A673 (cell line): ENCODE measurements around the gene SRRM1. TPM values are rescaled to one million over a fixed set of nuclear protein-coding genes. Genes with fewer than 3 reads are reported as not detected.

ENCODE experiments used
- BruUV-seq: library from RNA; stranded (reverse); fragments of 400-500 nt; replicated peaks from 2 replicates; lab custom pipeline; 2021; lab: Mats Ljungman, UMichigan
- CTCF ChIA-PET: fragments of 300-600 bp; sonication (Branson Sonifier 250); formaldehyde crosslinking; loops from one replicate; lab custom pipeline; 2022; ENCODE audit warnings: antibody characterized with exemption; lab: Charles Lee
- POLR2A ChIA-PET: fragments of 300-600 bp; sonication (Branson Sonifier 250); formaldehyde crosslinking; loops from one replicate; lab custom pipeline; 2022; ENCODE audit warnings: antibody characterized with exemption; ENCODE audit not compliant: low non-redundant PET; lab: Charles Lee
- DNase-seq: peaks from one replicate; pipeline ENCODE4 v3.0.0-alpha.2; 2015; ENCODE audit warnings: low spot score
- H3K27ac ChIP-seq: fragments of 200-600 bp; sonication (generic); 2 replicates; pipeline ENCODE4 v1.5.1; 2016; ENCODE audit warnings: mixed run types, low read depth, mild to moderate bottlenecking, mixed read lengths, antibody characterized with exemption, low read length; ENCODE audit not compliant: poor library complexity, severe bottlenecking
- H3K27me3 ChIP-seq: fragments of 200-600 bp; sonication (generic); replicated peaks from 2 replicates; pipeline ENCODE4 v1.6.1; 2017; ENCODE audit warnings: mixed run types, low read depth, mild to moderate bottlenecking, mixed read lengths, antibody characterized with exemption, low read length; ENCODE audit not compliant: insufficient read depth, poor library complexity
- H3K36me3 ChIP-seq: fragments of 200-600 bp; sonication (generic); 2 replicates; pipeline ENCODE4 v1.6.1; 2016; ENCODE audit warnings: mixed run types, mild to moderate bottlenecking, mixed read lengths, antibody characterized with exemption, low read length; ENCODE audit not compliant: insufficient read depth, poor library complexity, severe bottlenecking
- H3K4me1 ChIP-seq: fragments of 200-600 bp; sonication (generic); 2 replicates; pipeline ENCODE4 v1.6.1; 2017; ENCODE audit warnings: mixed run types, mild to moderate bottlenecking, mixed read lengths, antibody characterized with exemption, low read length; ENCODE audit not compliant: insufficient read depth, poor library complexity, severe bottlenecking
- H3K4me3 ChIP-seq: fragments of 200-600 bp; sonication (generic); 2 replicates; pipeline ENCODE4 v1.5.1; 2016; ENCODE audit warnings: low read depth, mixed run types, mild to moderate bottlenecking, mixed read lengths, low read length; ENCODE audit not compliant: poor library complexity, severe bottlenecking
- H3K9me3 ChIP-seq: fragments of 200-600 bp; sonication (generic); 2 replicates; pipeline ENCODE4 v1.6.1; 2016; ENCODE audit warnings: mixed run types, low read depth, mild to moderate bottlenecking, mixed read lengths, antibody characterized with exemption, low read length; ENCODE audit not compliant: poor library complexity, severe bottlenecking
- EZH2 ChIP-seq: fragments of 200-600 bp; sonication (generic); IDR thresholded peaks from 2 replicates; pipeline ENCODE4 v1.6.1; 2017; ENCODE audit warnings: borderline replicate concordance, low read depth, mild to moderate bottlenecking, mixed read lengths, antibody characterized with exemption, low read length; ENCODE audit not compliant: poor library complexity, severe bottlenecking
- intact Hi-C: fragments of 100-400 bp; cut with micrococcal nuclease; formaldehyde crosslinking; loops from one replicate; pipeline ENCODE4 v1.10.0; 2022; ENCODE audit not compliant: unreplicated experiment
- total RNA-seq: library from RNA; stranded (reverse); gene quantifications from 2 replicates; pipeline ENCODE4 v1.2.3, GENCODE V29; 2021
- TF ChIP-seq, protein P1 (sequence below): fragments of 300-800, 200-600 bp; sonication (generic); conservative IDR thresholded peaks from 2 replicates; pipeline ENCODE4 v1.5.1; 2017; ENCODE audit warnings: low read depth, mild to moderate bottlenecking, antibody characterized with exemption, low read length, moderate library complexity, mixed read lengths

SRRM1 gene
- total RNA-seq, 1 experiment from 2014 or later = 185 TPM

DNA sequence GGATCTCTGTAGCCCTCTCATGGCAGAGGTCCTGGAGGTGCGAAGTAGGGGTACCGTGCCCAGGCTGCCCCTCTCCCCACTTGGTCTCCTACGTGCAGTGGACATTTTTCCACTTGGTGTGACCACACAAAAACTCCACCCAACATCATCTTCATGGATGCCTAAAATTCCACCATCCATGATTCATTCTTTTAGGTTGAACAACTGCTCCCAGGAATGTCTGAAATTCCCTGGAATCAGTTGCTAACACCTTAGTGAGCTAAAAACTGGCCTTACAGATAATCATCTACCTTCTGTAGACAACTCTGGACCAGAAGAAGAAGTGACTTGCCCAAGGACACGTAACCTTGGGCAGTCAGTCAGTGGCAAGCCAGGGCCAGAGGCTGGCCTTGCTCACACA lies 70.1 kb downstream of the SRRM1 start:
- CTCF ChIA-PET = no interaction called here
- POLR2A ChIA-PET = no interaction called here
- Histone ChIP-seq H3K27ac (no peak overlapping the region), H3K36me3 (no peaks in the 10 kb centered on the region), H3K4me1 (no peaks in the 10 kb centered on the region), H3K27me3 (no peaks in the 10 kb centered on the region), H3K9me3 (no peaks in the 10 kb centered on the region), H3K4me3 (no peak overlapping the region)
- intact Hi-C loops = no loop called here
- BruUV-seq = no TSS peak
- no peak for TF ChIP-seq EZH2
- TF ChIP-seq, protein P1, sequence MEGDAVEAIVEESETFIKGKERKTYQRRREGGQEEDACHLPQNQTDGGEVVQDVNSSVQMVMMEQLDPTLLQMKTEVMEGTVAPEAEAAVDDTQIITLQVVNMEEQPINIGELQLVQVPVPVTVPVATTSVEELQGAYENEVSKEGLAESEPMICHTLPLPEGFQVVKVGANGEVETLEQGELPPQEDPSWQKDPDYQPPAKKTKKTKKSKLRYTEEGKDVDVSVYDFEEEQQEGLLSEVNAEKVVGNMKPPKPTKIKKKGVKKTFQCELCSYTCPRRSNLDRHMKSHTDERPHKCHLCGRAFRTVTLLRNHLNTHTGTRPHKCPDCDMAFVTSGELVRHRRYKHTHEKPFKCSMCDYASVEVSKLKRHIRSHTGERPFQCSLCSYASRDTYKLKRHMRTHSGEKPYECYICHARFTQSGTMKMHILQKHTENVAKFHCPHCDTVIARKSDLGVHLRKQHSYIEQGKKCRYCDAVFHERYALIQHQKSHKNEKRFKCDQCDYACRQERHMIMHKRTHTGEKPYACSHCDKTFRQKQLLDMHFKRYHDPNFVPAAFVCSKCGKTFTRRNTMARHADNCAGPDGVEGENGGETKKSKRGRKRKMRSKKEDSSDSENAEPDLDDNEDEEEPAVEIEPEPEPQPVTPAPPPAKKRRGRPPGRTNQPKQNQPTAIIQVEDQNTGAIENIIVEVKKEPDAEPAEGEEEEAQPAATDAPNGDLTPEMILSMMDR = no peak
- no peak for DNase-seq

DNA sequence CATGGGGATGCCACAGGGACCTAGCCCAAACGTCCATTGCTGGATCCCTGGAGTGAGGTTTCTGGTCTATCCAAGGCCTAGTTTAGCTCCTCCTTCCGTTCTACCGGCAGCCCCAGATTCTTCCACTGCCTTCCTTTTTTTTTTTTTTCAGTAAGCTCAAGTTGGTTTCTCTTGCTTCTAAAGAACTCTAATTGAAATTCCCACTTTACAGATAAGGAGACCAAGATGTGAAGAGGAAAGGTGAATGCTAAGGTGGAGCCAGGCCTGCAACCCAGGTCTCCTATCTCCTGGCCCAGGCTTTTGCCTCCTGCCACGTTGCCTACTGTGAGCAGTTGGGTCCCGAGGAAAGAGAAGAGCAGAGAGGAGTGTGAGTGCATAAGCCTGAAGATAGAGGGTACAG lies 70.6 kb downstream of the SRRM1 start:
- H3K4me1 ChIP-seq = no peaks in the 10 kb centered on the region
- no peak for TF ChIP-seq EZH2
- TF ChIP-seq, protein P1 = no peak
- intact Hi-C loops = no loop called here
- H3K27ac ChIP-seq = no peak overlapping the region
- no TSS peak for BruUV-seq
- ChIA-PET CTCF (no interaction called here), POLR2A (no interaction called here)
- no peak for DNase-seq
- no peaks in the 10 kb centered on the region for H3K9me3 ChIP-seq
- H3K36me3 ChIP-seq = no peaks in the 10 kb centered on the region
- no peaks in the 10 kb centered on the region for H3K27me3 ChIP-seq
- no peak overlapping the region for H3K4me3 ChIP-seq

DNA sequence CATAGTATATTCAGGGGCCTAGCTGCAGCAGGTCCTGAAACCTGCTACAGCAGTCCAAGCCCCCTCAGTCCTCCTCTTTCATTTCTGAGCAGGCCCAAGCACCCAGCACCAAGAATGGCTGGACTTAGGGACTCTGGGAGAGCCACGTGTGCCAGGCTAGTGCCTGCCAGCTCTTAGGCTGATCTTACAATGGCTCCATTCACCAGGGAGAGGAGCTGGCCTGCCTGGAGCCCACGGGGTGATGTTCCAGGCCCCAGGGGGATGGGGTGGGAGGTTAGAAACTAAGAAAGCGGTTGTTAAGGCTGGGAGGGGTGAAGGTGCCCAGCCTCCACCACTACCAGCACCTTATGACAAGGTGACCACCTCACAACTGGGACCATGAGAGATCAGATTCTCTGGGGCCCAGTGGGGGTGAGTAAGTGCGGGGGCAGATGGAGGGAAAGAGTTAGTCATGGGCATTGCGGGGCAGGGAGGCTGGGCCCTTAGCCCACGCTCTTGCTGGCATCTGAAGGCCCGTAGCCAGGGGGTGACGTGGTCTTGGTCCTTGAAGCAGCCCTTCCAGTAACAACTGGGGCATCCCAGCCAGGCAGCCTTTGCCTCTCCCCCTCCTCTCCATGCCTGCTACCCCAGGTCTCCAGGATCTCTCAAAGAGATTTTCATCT lies 71.9 kb downstream of the SRRM1 start:
- no peak overlapping the region for H3K4me3 ChIP-seq
- intact Hi-C loops = no loop called here
- TF ChIP-seq, protein P1 = no peak
- no peak for TF ChIP-seq EZH2
- BruUV-seq = no TSS peak
- H3K4me1 ChIP-seq = no peaks in the 10 kb centered on the region
- DNase-seq = no peak
- no peak overlapping the region for H3K27ac ChIP-seq
- ChIA-PET CTCF (no interaction called here), POLR2A (no interaction called here)
- no peaks in the 10 kb centered on the region for H3K9me3 ChIP-seq
- no peaks in the 10 kb centered on the region for H3K27me3 ChIP-seq
- no peaks in the 10 kb centered on the region for H3K36me3 ChIP-seq
